ENCODE data around the gene MVB12B.

The MVB12B gene

DNA sequence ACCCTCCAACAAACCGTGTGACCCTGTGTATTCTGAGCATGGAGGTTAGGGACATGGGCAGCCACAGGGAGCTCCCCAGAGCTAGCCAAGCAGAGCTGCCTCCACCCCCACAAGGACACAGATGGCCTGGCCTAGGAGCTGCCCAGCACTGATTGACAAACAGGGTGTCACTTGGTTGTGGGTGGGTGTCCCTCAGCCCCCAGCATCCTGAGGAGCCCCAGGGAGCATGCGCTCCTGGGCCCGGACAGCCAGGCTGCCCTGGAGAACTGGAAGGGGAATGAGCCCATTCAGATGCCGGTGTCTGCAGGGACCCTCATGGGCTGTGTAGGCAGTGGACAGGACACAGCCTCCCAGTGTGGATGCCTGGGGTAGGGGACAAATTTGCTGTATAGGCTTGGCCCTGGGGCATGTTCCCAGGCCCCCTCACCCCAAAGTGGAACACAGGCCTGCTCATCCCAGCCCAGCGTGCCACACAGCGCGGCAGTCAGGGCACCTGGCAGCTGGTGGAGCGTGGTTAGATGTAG lies 162.3 kb downstream of the MVB12B start:
- ATAC-seq (ENCODE audit: low read depth) (no peak), DNase-seq (ENCODE audit: low spot score) (no peak)
- no peaks in the 10 kb centered on the region for H3K9me3 ChIP-seq (ENCODE audit: severe bottlenecking)
- no peaks in the 10 kb centered on the region for H3K27me3 ChIP-seq (ENCODE audit: insufficient read depth, poor library complexity, severe bottlenecking)
- H3K4me1 ChIP-seq (ENCODE audit: insufficient read depth, poor library complexity, severe bottlenecking) = no peaks in the 10 kb centered on the region
- TF ChIP-seq, protein P1, sequence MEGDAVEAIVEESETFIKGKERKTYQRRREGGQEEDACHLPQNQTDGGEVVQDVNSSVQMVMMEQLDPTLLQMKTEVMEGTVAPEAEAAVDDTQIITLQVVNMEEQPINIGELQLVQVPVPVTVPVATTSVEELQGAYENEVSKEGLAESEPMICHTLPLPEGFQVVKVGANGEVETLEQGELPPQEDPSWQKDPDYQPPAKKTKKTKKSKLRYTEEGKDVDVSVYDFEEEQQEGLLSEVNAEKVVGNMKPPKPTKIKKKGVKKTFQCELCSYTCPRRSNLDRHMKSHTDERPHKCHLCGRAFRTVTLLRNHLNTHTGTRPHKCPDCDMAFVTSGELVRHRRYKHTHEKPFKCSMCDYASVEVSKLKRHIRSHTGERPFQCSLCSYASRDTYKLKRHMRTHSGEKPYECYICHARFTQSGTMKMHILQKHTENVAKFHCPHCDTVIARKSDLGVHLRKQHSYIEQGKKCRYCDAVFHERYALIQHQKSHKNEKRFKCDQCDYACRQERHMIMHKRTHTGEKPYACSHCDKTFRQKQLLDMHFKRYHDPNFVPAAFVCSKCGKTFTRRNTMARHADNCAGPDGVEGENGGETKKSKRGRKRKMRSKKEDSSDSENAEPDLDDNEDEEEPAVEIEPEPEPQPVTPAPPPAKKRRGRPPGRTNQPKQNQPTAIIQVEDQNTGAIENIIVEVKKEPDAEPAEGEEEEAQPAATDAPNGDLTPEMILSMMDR (IDR thresholded peaks at IDR 0.05; ENCODE audit: poor library complexity, severe bottlenecking) = no peak
- H3K36me3 ChIP-seq (ENCODE audit: low read depth) = no peaks in the 10 kb centered on the region
- H3K4me3 ChIP-seq (ENCODE audit: severe bottlenecking) = no peak overlapping the region
- H3K27ac ChIP-seq (ENCODE audit: poor library complexity, severe bottlenecking) = no peak overlapping the region

DNA sequence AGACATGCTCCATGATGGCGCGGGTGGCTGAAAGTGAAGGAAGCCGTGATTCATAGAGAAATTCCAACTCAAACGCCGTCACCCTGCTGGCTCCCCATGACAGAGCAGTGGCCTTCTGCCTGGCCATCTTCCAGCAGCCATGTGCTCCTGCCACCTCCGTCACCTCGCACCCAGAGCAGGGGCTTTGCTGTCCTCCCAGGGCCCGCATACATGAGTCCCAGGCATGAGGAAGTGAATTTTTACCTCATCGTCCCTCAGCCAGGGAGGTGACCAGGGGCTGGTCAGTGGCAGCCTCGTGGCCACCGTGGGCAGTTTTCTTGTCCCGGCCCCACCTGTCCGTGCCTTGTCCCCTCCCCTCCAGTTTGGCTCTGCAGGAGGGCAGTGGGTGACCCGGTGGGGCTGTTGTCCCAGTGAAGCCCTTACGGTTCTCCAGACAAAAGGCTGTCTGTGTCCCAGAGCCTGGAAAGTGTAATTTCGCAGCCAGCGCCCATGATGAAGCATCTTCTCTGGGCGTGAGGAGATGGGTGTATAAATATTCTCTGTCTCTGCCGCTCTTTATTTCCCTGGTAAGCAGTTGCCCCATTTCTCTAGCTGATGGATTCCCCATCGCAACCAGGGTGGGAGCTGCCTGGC lies 163.1 kb downstream of the MVB12B start:
- Histone ChIP-seq H3K27ac (ENCODE audit: poor library complexity, severe bottlenecking) (no peak overlapping the region), H3K4me3 (ENCODE audit: severe bottlenecking) (no peak overlapping the region), H3K36me3 (ENCODE audit: low read depth) (no peaks in the 10 kb centered on the region), H3K9me3 (ENCODE audit: severe bottlenecking) (no peaks in the 10 kb centered on the region), H3K4me1 (ENCODE audit: insufficient read depth, poor library complexity, severe bottlenecking) (no peaks in the 10 kb centered on the region), H3K27me3 (ENCODE audit: insufficient read depth, poor library complexity, severe bottlenecking) (no peaks in the 10 kb centered on the region)
- no peak for ATAC-seq (ENCODE audit: low read depth)
- TF ChIP-seq, protein P1 (IDR thresholded peaks at IDR 0.05; ENCODE audit: poor library complexity, severe bottlenecking) = no peak
- peak; percentile 30 for DNase-seq (ENCODE audit: low spot score)

DNA sequence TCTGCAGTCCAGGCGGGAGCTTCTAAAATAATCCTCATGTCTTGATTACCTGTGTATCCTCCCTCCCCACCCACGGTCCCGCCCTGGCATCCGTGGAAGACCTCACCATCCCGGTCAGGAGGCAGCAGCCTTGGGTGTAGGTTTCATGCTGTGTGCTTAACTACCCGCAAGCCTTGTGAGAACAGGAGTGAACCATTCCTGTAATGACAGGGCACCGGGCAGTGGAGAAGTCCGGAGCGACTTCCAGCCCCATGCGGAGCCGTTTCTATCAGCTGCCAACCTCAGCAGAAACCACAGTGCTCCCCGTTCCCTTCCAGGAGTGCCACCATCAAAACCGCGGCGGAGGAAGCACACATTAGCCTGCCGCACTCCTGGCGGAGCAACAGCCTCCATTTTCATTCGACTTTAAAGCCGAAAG lies 163.6 kb downstream of the MVB12B start:
- Histone ChIP-seq H3K36me3 (ENCODE audit: low read depth) (no peaks in the 10 kb centered on the region), H3K9me3 (ENCODE audit: severe bottlenecking) (no peaks in the 10 kb centered on the region), H3K4me3 (ENCODE audit: severe bottlenecking) (no peak overlapping the region), H3K27me3 (ENCODE audit: insufficient read depth, poor library complexity, severe bottlenecking) (no peaks in the 10 kb centered on the region), H3K4me1 (ENCODE audit: insufficient read depth, poor library complexity, severe bottlenecking) (no peaks in the 10 kb centered on the region), H3K27ac (ENCODE audit: poor library complexity, severe bottlenecking) (no peak overlapping the region)
- DNase-seq (ENCODE audit: low spot score) = peak; percentile 23
- no peak for ATAC-seq (ENCODE audit: low read depth)
- TF ChIP-seq, protein P1 (IDR thresholded peaks at IDR 0.05; ENCODE audit: poor library complexity, severe bottlenecking) = no peak

DNA sequence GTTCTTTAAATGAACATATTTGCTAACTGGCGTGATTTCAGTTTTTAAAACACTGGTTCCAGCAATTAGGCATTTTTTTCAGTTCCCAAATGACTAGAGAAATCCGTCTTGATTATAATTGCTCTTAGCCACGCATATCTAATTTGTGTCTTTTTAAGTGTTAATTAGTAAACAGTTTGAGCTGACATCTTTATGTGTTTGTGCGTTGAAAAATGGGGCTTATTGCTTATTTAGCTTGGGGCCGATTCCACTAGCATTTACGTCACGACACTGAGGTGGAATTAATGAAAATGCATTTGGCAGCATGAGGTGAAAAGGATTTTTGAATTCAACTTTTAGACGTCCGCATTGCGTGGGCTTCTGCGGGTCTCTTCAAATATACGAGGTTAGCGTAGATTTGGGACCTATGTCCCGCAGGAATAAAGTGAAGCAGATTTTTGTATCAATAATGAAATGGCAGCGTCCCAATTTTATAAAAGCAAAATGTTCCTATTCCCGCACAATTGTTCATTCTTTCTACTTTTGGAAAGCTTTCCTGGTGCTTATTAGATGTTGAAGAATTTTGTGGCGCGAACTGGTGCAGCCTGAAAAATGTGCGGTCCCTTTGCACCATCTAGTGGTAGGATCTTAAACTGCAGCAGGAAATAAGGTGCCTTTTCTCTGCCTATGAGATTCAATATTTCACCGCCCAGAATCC lies 164.4 kb downstream of the MVB12B start:
- no peaks in the 10 kb centered on the region for H3K4me1 ChIP-seq (ENCODE audit: insufficient read depth, poor library complexity, severe bottlenecking)
- H3K27me3 ChIP-seq (ENCODE audit: insufficient read depth, poor library complexity, severe bottlenecking) = no peaks in the 10 kb centered on the region
- ATAC-seq (ENCODE audit: low read depth) (0 out of 3 replicates have a peak, but pooled peaks have one; percentile 46), DNase-seq (ENCODE audit: low spot score) (peak; percentile 4)
- no peak overlapping the region for H3K4me3 ChIP-seq (ENCODE audit: severe bottlenecking)
- TF ChIP-seq, protein P1 (IDR thresholded peaks at IDR 0.05; ENCODE audit: poor library complexity, severe bottlenecking) = peak; percentile 93
- no peak overlapping the region for H3K27ac ChIP-seq (ENCODE audit: poor library complexity, severe bottlenecking)
- no peaks in the 10 kb centered on the region for H3K9me3 ChIP-seq (ENCODE audit: severe bottlenecking)
- H3K36me3 ChIP-seq (ENCODE audit: low read depth) = no peaks in the 10 kb centered on the region

DNA sequence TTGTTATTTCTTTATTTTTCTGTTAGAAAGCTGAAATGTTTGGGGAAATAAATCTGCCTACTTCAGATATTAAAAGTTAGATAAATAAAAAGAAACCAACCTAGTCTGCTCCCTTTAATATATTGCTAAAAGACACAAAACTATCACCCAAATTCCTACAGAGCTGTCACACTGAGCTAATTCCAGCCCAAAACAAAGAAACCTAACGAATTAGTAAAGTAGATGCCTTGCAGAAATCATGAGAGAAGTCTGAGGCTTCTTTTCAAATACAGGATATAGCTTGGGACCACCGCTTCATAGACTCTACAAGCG lies 164.9 kb downstream of the MVB12B start:
- TF ChIP-seq, protein P1 (IDR thresholded peaks at IDR 0.05; ENCODE audit: poor library complexity, severe bottlenecking) = peak; percentile 64
- Histone ChIP-seq H3K4me1 (ENCODE audit: insufficient read depth, poor library complexity, severe bottlenecking) (no peaks in the 10 kb centered on the region), H3K36me3 (ENCODE audit: low read depth) (no peaks in the 10 kb centered on the region), H3K27ac (ENCODE audit: poor library complexity, severe bottlenecking) (no peak overlapping the region), H3K9me3 (ENCODE audit: severe bottlenecking) (no peaks in the 10 kb centered on the region), H3K27me3 (ENCODE audit: insufficient read depth, poor library complexity, severe bottlenecking) (no peaks in the 10 kb centered on the region), H3K4me3 (ENCODE audit: severe bottlenecking) (no peak overlapping the region)
- ATAC-seq (ENCODE audit: low read depth) = no peak
- DNase-seq (ENCODE audit: low spot score) = no peak

Data from RWPE2 (cell line).